Measurements from ENCODE around the gene FBF1. TPM values are rescaled to one million over a fixed set of nuclear protein-coding genes. Genes with fewer than 3 reads are reported as not detected.
"Not testable (repeated sequence)": the region's sequence is repeated elsewhere in the genome, so short reads cannot be mapped to it uniquely, and the experiment has no call there.

FBF1 gene
- total RNA-seq, 1 donor from 2014 or later: 13.0 TPM

DNA sequence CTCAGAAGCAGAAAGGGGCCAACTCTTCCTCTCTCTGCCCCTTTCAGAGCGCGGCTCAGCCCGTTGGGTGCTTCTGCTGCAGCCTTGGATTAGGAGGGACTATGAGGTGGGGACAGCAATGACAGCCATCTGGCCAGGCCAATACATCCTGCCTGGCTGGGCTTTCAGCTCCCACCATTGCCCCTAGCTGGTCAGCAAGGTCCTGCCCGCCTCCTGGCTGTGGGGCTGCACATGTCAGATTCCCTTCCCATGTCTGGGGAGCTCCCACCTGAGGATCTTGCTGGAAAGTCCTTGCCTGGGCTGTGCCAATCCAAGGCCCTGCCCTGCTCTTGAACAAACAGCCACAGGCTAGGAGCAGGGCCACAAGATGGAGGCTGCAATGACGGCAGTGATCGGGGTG is 52.4 kb downstream of the FBF1 start:
- TF ChIP-seq POLR2AphosphoS5 (IDR thresholded peaks at IDR 0.05; ENCODE audit: insufficient read depth in 1 of 2, low read depth in 1 of 2): no peak
- TF ChIP-seq, protein P1, sequence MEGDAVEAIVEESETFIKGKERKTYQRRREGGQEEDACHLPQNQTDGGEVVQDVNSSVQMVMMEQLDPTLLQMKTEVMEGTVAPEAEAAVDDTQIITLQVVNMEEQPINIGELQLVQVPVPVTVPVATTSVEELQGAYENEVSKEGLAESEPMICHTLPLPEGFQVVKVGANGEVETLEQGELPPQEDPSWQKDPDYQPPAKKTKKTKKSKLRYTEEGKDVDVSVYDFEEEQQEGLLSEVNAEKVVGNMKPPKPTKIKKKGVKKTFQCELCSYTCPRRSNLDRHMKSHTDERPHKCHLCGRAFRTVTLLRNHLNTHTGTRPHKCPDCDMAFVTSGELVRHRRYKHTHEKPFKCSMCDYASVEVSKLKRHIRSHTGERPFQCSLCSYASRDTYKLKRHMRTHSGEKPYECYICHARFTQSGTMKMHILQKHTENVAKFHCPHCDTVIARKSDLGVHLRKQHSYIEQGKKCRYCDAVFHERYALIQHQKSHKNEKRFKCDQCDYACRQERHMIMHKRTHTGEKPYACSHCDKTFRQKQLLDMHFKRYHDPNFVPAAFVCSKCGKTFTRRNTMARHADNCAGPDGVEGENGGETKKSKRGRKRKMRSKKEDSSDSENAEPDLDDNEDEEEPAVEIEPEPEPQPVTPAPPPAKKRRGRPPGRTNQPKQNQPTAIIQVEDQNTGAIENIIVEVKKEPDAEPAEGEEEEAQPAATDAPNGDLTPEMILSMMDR (IDR thresholded peaks at IDR 0.05): no peak
- TF ChIP-seq POLR2A (IDR thresholded peaks at IDR 0.05): no peak
- H3K4me1 ChIP-seq: peaks cover 13% of the 10 kb centered on the region
- intact Hi-C loops (cut with DNase I): no loop called here
- no peak for DNase-seq (ENCODE audit: extremely low spot score in 2 of 2)
- H3K27me3 ChIP-seq: no peaks in the 10 kb centered on the region
- no peaks in the 10 kb centered on the region for H3K9me3 ChIP-seq
- H3K27ac ChIP-seq: no peak overlapping the region
- H3K4me3 ChIP-seq: no peak overlapping the region
- peaks cover 3 to 8% of the 10 kb centered on the region in 2 donors for H3K36me3 ChIP-seq

DNA sequence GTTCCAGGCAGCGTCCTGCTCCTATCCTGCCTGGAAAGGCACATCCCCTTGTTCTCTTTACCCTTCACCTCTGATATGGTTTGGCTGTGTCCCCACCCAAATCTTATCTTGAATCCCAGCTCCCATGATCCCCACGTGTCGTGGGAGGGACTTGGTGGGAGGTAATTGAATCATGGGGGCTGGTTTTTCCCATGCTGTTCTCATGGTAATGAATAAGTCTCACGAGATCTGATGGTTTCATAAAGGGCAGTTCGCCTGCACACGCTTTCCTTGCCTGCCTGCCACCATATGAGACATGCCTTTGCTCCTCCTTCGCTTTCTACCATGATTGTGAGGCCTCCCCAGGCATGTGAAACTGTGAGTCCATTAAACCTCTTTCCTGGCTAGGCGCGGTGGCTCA is 55.0 kb downstream of the FBF1 start:
- DNase-seq (ENCODE audit: extremely low spot score in 2 of 2); H3K27me3 ChIP-seq; H3K36me3 ChIP-seq; H3K27ac ChIP-seq; intact Hi-C loops (cut with DNase I); H3K4me3 ChIP-seq; H3K9me3 ChIP-seq; H3K4me1 ChIP-seq: not testable (repeated sequence)

- Histone ChIP-seq H3K4me1 (peaks cover 6% of the 10 kb centered on the region), H3K27me3 (no peaks in the 10 kb centered on the region), H3K4me3 (no peak overlapping the region), H3K9me3 (no peaks in the 10 kb centered on the region), H3K27ac (no peak overlapping the region), H3K36me3 (no peaks in the 10 kb centered on the region)
- no peak for DNase-seq (ENCODE audit: extremely low spot score in 2 of 2)
- TF ChIP-seq POLR2AphosphoS5 (IDR thresholded peaks at IDR 0.05; ENCODE audit: insufficient read depth in 1 of 2, low read depth in 1 of 2) (no peak), POLR2A (IDR thresholded peaks at IDR 0.05) (no peak)
- TF ChIP-seq, protein P1 (IDR thresholded peaks at IDR 0.05): no peak
- intact Hi-C loops (cut with DNase I): no loop called here
These were observed 55.4 kb downstream of the FBF1 start for GRCh38 chr17:75885431-75885830.

- Histone ChIP-seq H3K4me1 (peaks cover 8% of the 10 kb centered on the region), H3K27me3 (no peaks in the 10 kb centered on the region), H3K27ac (no peak overlapping the region), H3K9me3 (no peaks in the 10 kb centered on the region), H3K4me3 (no peak overlapping the region), H3K36me3 (no peaks in the 10 kb centered on the region)
- no peak for DNase-seq (ENCODE audit: extremely low spot score in 2 of 2)
- intact Hi-C loops (cut with DNase I): no loop called here
- TF ChIP-seq, protein P1 (IDR thresholded peaks at IDR 0.05): no peak
- TF ChIP-seq POLR2A (IDR thresholded peaks at IDR 0.05): no peak
- TF ChIP-seq POLR2AphosphoS5 (IDR thresholded peaks at IDR 0.05; ENCODE audit: insufficient read depth in 1 of 2, low read depth in 1 of 2): no peak
These were observed 59.0 kb downstream of the FBF1 start for GRCh38 chr17:75881678-75882454.

DNA sequence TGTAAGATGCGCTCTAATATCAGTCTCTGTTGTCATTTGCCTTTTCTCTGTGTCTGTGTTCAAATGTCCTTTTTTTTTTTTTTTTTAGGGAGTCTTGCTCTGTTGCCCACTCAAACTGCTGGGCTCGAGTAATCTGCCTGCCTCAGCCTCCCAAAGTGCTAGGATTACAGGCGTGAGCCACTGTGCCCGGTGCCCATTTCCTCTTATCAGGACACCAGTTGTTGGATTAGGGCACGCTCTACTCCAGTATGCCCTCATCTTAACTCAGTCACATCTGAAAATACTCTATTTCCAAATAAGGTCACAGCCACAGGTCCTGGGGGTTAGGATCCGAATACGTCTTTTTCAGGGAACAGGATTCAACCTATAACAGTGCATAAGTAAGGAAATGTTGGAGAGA is 60.6 kb downstream of the FBF1 start:
- Histone ChIP-seq H3K27ac (no peak overlapping the region), H3K36me3 (peaks cover 0 to 5% of the 10 kb centered on the region in 2 donors), H3K27me3 (no peaks in the 10 kb centered on the region), H3K4me1 (peaks cover 24% of the 10 kb centered on the region), H3K9me3 (no peaks in the 10 kb centered on the region), H3K4me3 (no peak overlapping the region)
- TF ChIP-seq, protein P1 (IDR thresholded peaks at IDR 0.05): no peak
- no peak for TF ChIP-seq POLR2AphosphoS5 (IDR thresholded peaks at IDR 0.05; ENCODE audit: insufficient read depth in 1 of 2, low read depth in 1 of 2)
- no peak for TF ChIP-seq POLR2A (IDR thresholded peaks at IDR 0.05)
- DNase-seq (ENCODE audit: extremely low spot score in 2 of 2): no peak
- intact Hi-C loops (cut with DNase I): no loop called here

Data from vagina (tissue), 2 donors.